Left lobe of liver (tissue), 2 donors: ENCODE results near the gene ATCAY. TPM values are rescaled to one million over a fixed set of nuclear protein-coding genes. Genes with fewer than 3 reads are reported as not detected.
A peak's percentile ranks its signal among the peaks of the same experiment; 100 is the strongest.
"Not testable (repeated sequence)": the region's sequence is repeated elsewhere in the genome, so short reads cannot be mapped to it uniquely, and the experiment has no call there.

Experiments
- ATAC-seq: fragments of 200-7000 bp; cut with Tn5 transposase; one replicate; pipeline ENCODE4 v1.9.1; 2020; ENCODE audit warnings: mild to moderate bottlenecking, moderate library complexity
- DNase-seq: peaks from one replicate; pipeline ENCODE4 v3.0.0-alpha.2; 2020; ENCODE audit warnings: low spot score
- total RNA-seq: library from RNA; stranded (reverse); gene quantifications from one replicate; pipeline ENCODE4 v1.2.1, GENCODE V29; 2021
- donor health status: DM: no; HTN: no; CAD: no; lungs with moderate emphysema.
- donor health status: DM: no; HTN: yes; CAD: no.

The ATCAY gene
- total RNA-seq, 1 donor from 2014 or later = not detected

GRCh38 chr19:3899531-3900294, 19.2 kb downstream of the ATCAY start:
- no peak for DNase-seq
- ATAC-seq = no peak

- DNase-seq = no peak
- ATAC-seq = no peak
Observed at GRCh38 chr19:3902317-3902973, 22.0 kb downstream of the ATCAY start.

GRCh38 chr19:3904233-3904632, 23.7 kb downstream of the ATCAY start:
- DNase-seq = no peak
- ATAC-seq = no peak

DNA sequence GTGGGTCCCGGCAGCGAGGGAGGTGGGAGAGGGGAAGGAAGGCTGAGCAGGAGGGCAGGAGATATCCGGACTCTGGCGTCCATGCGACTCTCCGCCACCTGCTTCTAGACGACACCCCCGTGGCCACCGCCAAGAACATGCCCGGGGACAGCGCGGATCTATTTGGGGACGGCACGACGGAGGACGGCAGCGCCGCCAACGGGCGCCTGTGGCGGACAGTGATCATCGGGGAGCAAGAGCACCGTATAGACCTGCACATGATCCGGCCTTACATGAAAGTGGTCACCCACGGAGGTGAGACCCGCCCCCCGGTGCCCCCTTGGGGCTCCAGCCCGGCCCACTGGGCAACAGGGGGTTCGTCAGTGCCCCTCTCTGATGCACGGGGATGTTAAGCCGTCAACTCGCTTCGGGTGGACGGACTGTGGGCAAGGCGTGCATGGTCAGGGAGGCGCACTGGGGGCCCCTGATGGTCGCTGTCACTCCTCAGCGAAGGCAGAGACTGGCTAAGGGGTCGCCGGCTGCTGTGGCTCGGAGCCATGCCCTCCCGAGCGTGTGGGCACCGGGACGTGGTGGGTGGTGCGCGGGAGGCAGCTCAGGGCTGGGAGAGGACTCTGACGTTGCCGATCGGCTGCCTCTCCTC, 27.3 kb downstream of the ATCAY start:
- ATAC-seq (no peak), DNase-seq (no peak)

DNA sequence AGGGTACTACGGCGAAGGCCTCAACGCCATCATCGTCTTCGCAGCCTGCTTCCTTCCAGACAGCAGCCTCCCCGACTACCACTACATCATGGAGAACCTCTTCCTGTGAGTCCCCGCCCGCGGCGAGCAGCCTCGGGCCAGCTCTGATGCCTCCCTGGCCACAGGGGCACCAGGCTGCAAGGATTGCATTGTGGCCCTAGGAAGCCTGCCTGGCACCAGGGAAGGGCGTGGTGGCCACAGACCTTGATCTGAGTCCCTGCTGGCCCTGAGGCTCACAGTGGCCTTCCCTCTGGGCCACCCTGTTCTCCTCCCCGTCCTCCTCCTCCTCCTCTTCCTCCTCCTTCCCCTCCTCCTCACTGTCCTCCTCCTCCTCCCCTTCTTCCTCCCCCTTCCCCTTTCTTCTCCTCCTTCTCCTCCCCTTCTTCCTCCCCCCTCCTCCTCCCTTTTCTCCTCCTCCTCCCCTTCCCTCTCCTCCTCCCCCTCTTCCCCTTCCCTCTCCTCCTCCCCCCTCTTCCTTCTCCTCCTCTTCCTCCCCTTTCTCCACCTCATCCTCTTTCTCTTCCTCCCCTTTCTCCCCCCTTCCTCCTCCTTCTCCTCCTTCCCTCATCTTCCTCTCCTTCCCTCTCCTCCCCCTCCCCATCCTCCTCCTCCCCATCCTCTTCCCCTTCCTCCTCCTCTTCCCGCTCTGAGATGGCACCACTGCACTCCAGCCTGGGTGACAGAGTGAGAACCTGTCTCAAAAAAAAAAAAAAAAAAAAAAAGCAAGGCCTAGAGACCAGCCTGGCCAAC, 28.0 kb downstream of the ATCAY start:
- DNase-seq = no peak
- ATAC-seq = no peak

DNA sequence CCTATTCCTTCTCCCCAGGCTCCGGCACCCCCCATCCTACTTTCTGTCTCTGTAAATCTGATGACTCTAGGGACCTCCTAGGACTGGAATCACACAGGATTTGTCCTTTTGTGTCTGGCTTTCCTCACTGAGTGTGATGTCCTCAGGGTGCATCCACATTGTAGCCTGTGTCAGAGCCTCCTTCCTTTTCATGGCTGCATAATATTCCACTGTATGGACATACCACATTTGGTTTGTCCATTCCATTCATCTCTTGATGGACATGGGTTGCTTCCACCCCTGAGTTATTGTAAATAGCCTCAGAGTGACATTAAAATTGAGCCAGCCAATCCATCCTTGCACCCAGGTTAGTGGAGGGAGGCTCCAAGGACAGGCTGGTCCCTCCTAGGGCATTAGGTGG, 29.6 kb downstream of the ATCAY start:
- ATAC-seq (no peak), DNase-seq (no peak)

DNA sequence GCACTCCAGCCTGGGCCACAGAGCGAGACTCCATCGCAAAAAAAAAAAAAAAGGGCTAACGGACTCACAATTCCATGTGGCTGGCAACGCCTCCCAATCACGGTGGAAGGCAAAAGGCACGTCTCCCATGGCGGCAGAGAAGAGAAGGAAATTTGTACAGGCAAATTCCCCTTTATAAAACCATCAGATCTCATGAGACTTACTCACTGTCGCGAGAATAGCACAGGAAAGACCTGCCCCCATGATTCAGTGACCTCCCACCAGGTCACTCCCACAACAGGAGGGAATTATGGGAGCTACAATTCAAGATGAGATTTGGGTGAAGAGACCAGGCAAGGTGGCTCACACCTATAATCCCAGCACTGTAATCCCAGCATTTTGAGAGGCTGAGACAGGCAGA, 33.7 kb downstream of the ATCAY start:
- DNase-seq (no peak), ATAC-seq (no peak)

DNA sequence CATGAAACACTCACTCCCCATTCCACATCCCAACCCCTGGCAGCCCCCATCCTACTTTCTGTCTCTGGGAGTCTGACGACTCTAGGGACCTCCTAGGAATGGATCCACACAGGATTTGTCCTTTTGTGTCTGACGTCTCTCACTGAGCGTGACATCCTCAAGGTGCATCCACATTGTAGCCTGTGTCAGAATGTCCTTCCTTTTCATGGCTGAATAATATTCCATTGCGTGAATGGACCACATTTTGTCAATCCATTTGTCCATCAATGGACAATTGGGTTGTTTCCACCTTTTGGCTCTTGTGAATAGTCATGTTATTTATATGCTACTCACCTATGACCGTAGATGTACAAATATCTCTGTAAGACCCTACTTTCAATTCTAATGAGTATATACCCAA, 35.5 kb downstream of the ATCAY start:
- no peak for DNase-seq
- ATAC-seq = no peak

DNA sequence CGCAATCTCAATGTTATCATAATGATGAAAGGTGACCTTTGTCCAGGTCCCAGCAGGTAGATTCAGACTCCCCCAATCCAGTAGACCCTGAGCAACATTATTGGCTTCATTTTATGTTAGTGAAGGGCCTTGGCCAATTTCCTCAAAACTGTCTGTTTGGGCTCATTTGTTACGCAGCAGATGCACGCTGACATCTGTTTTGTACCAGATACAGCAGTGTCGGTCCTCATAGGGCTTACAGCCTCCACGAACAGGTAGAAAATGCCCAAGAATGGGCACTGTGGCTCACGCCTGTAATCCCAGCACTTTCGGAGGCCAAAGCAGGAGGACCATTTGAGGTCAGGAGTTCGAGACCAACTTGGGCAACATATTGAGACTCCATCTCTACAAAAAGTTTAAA, 39.3 kb downstream of the ATCAY start:
- DNase-seq = no peak
- no peak for ATAC-seq

- ATAC-seq (no peak), DNase-seq (no peak)
Observed at GRCh38 chr19:3923096-3923758, 42.7 kb downstream of the ATCAY start.

DNA sequence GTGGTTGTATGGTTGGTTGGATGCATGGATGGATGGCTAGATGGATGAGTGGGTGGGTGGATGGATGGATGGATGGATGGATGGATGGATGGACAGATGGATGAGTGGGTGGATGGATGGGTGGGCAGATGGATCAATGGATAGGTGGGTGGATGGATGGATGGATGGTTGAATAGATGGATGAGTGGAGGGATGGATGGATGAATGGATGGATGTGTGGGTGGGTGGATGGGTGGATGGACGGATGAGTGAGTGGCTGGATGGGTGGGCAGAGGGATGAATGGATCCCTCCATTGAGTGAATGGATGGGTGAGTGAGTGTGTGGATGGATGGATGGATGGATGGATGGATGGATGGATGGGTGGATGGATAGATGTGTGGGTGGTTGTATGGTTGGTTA, 43.4 kb downstream of the ATCAY start:
- no peak for ATAC-seq
- no peak for DNase-seq

DNA sequence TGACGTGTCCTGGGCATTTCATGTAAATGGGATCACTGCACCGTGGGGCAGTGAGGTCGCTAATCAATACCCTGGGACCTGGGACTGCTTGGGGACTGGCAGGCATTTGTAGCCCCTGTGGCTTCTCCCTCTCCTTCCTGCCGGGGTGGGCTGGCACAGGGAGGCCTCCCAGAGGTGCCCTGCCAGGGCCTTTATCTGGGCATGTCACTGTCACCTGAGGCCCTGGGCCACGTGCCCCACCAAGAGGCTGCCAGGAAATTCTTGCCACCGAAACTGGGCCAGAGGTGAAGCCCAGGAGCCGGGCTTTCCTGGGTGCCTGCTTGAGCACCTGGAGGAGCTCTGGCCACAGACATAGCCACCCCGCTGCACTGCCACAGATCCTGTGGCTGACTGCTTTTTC, 50.6 kb downstream of the ATCAY start:
- peak; percentile 58 for DNase-seq
- ATAC-seq = peak; percentile 86

GRCh38 chr19:3932931-3933810, 52.7 kb downstream of the ATCAY start, which contains the start of gene NMRK2:
TSS of gene NMRK2 (plus strand) at chr19:3933069. CDS start at chr19:3933672, 603 bp downstream.
- ATAC-seq (no peak), DNase-seq (no peak)

DNA sequence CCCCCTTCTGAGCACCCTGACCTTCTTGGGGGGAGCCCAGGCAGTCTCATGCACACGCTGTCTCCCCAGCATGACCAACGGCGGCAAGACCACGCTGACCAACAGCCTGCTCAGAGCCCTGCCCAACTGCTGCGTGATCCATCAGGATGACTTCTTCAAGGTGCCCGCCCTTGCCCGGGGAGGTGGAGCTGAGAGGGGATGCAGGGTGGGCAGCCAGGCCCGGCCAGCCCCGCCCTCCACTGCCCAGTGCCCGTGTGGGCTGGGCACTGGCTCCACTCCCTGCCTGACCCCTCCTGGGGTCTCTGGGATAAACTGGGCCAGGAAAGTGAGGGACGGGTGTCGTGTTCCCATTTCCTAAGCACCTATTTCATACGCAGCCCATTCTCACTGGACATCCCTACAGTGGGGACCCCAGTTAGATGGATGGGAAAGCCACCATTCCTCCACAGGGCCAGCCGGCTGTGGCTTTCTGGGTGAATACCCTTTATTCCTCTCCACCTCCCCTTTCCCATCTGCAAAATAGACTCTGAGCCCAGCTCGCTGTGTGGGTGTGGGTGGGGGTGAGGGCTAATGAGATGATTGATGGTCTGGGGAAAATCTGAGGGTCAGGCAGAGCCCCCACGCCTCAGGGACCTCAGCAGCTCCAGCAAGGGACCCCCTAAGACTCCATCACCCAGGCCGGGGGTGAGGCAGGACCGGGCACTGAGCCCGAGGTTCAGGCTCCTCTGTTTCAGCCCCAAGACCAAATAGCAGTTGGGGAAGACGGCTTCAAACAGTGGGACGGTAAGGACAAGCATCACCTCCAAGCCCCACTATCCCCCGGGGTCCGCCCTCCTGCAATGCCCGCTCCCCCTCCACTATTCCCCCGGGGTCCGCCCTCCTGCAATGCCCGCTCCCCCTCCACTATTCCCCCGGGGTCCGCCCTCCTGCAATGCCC, 56.3 kb downstream of the ATCAY start:
- ATAC-seq (no peak), DNase-seq (no peak)

- ATAC-seq, DNase-seq: not testable (repeated sequence)
Observed at GRCh38 chr19:3938300-3938950, 57.9 kb downstream of the ATCAY start.

GRCh38 chr19:3942790-3943409, 62.4 kb downstream of the ATCAY start:
- ATAC-seq = no peak
- DNase-seq = no peak

- no peak for DNase-seq
- ATAC-seq = no peak
Observed at GRCh38 chr19:3944018-3944721, 63.7 kb downstream of the ATCAY start.
